Measurements from ENCODE around the gene DPYSL5.

GRCh38 chr2:26894136-26894535 lies 46.2 kb downstream of the DPYSL5 start:
- TF ChIP-seq EZH2 (IDR thresholded peaks at IDR 0.05; ENCODE audit: low read length, unreplicated experiment) (no peak), CTCF (conservative IDR thresholded peaks at IDR 0.05; ENCODE audit: low read depth, low read length) (no peak), EZH2phosphoT487 (IDR thresholded peaks at IDR 0.05; ENCODE audit: borderline replicate concordance, low read length) (no peak)
